DOHH2 (cell line): ENCODE data around the gene LDAH.

Experiments used
- CTCF ChIP-seq: fragments of 200-600 bp; sonication (generic); IDR thresholded peaks from one replicate; pipeline ENCODE4 v1.5.1; 2014; ENCODE audit warnings: antibody characterized with exemption, mild to moderate bottlenecking, low read depth, low read length; ENCODE audit not compliant: poor library complexity, severe bottlenecking
- EZH2phosphoT487 ChIP-seq: fragments of 200-600 bp; sonication (generic); IDR thresholded peaks from 2 replicates; pipeline ENCODE4 v1.6.1; 2017; ENCODE audit warnings: borderline replicate concordance, mild to moderate bottlenecking, antibody characterized with exemption, low read length, moderate library complexity, mixed read lengths

- TF ChIP-seq CTCF (no peak), EZH2phosphoT487 (no peak)
Observed at GRCh38 chr2:20647211-20647610, 175.7 kb downstream of the LDAH start.
